Activated CD4-positive, alpha-beta memory T cell treated with anti-CD3 and anti-CD28 coated beads, Interleukin-2, amount 10 ng/mL, durations not matched to agents 7 days and 5 days (primary cell): ENCODE results near the gene METRN. TPM values are rescaled to one million over a fixed set of nuclear protein-coding genes. Genes with fewer than 3 reads are reported as not detected.

Source experiments
- CTCF ChIA-PET: fragments of 350-600 bp; sonication (Branson Sonifier 250); formaldehyde crosslinking; loops from one replicate; lab custom pipeline; 2021; ENCODE audit warnings: antibody characterized with exemption, inconsistent platforms; lab: Charles Lee
- POLR2A ChIA-PET: fragments of 350-600 bp; sonication (Branson Sonifier 250); formaldehyde crosslinking; loops from one replicate; lab custom pipeline; 2021; ENCODE audit warnings: antibody characterized with exemption; lab: Charles Lee
- DNase-seq: peaks from one replicate; pipeline ENCODE4 v3.0.0-alpha.2; 2020
- H3K27ac Mint-ChIP-seq: one replicate; pipeline ENCODE4 v1.8.0; 2021; ENCODE audit warnings: mild to moderate bottlenecking, mixed read lengths
- H3K27me3 Mint-ChIP-seq: one replicate; pipeline ENCODE4 v1.8.0; 2021; ENCODE audit warnings: mixed read lengths
- H3K36me3 Mint-ChIP-seq: one replicate; pipeline ENCODE4 v1.8.0; 2021; ENCODE audit warnings: low read depth, mixed read lengths
- H3K4me1 Mint-ChIP-seq: one replicate; pipeline ENCODE4 v1.8.0; 2021; ENCODE audit warnings: mixed read lengths
- H3K4me3 Mint-ChIP-seq: one replicate; pipeline ENCODE4 v1.8.0; 2021; ENCODE audit warnings: mild to moderate bottlenecking, mixed read lengths
- H3K9me3 Mint-ChIP-seq: one replicate; pipeline ENCODE4 v1.8.0; 2021; ENCODE audit warnings: mixed read lengths
- total RNA-seq, 2 experiments: library from RNA; stranded (reverse); gene quantifications; one replicate each; pipeline ENCODE4 v1.2.3, GENCODE V29; 2021

The METRN gene
- total RNA-seq, 2 experiments from 2014 or later = 4.4 to 6.2 TPM

DNA sequence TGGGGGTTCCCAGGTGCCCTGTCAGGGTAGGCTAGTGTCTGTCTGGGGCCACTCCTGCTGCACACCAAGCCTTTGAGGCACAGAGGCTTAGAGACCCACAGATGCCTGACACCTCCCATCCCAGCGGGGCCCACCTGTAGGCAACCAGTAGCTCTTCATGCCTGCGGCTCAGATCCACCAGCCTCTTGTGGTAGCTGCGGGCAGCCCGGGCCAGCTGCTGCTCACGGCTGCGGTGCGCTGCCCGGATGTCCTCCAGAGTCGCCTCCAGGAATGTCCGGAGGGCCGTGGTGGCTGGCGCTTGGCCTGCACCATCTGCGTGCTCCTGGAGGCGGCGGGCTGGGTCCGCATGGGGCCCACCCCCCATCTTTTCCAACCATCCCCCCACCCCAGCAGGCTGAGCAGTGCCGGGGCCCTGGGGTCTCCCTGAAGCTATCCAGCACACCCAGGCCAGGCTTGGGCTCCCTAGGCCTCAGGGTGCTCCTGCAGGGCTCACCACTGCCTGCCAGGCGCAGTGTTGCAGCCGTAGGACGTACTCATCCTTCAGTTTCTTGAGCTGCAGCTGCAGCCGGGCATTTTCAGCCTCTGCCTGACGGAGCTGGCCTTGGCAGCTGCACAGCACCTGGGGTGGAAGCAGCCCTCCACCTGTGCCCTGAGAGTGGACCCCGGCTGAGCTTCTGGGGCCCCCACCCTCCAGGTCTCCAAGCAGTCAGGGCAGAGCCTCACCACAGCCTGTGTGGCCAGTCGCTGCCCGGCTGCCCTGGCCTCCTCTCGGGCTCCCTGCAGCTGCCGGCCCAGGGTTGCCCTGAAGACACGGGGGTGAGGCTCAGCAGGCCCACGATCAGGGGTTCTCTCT lies 9.5 kb downstream of the METRN start:
- no peak overlapping the region for H3K4me3 Mint-ChIP-seq
- H3K9me3 Mint-ChIP-seq = no peaks in the 10 kb centered on the region
- CTCF ChIA-PET = interaction anchor here (2.2 kb wide), 1 partner anchor 12 kb away, joined by 8 read pairs; no protein-coding TSS in a partner anchor
- POLR2A ChIA-PET = interaction anchor here (1.5 to 3.4 kb wide), 4 partner anchors 9 to 16 kb away, joined by 5 to 15 read pairs (median 8); partner anchors contain the start of genes CIAO3 and METRN
- no peaks in the 10 kb centered on the region for H3K27me3 Mint-ChIP-seq
- no peaks in the 10 kb centered on the region for H3K36me3 Mint-ChIP-seq
- peaks cover 14% of the 10 kb centered on the region for H3K4me1 Mint-ChIP-seq
- no peak for DNase-seq
- no peak overlapping the region for H3K27ac Mint-ChIP-seq

GRCh38 chr16:725041-725376 lies 10.1 kb downstream of the METRN start:
- ChIA-PET CTCF (interaction anchor here (1.8 to 2.2 kb wide), 2 partner anchors 11 to 12 kb away, joined by 8 to 12 read pairs; no protein-coding TSS in a partner anchor), POLR2A (interaction anchor here (1.3 to 2.3 kb wide), 4 partner anchors 9 to 35 kb away, joined by 3 to 15 read pairs (median 5); partner anchors contain the start of genes CIAO3 and METRN)
- H3K4me1 Mint-ChIP-seq = peaks cover 10% of the 10 kb centered on the region

DNA sequence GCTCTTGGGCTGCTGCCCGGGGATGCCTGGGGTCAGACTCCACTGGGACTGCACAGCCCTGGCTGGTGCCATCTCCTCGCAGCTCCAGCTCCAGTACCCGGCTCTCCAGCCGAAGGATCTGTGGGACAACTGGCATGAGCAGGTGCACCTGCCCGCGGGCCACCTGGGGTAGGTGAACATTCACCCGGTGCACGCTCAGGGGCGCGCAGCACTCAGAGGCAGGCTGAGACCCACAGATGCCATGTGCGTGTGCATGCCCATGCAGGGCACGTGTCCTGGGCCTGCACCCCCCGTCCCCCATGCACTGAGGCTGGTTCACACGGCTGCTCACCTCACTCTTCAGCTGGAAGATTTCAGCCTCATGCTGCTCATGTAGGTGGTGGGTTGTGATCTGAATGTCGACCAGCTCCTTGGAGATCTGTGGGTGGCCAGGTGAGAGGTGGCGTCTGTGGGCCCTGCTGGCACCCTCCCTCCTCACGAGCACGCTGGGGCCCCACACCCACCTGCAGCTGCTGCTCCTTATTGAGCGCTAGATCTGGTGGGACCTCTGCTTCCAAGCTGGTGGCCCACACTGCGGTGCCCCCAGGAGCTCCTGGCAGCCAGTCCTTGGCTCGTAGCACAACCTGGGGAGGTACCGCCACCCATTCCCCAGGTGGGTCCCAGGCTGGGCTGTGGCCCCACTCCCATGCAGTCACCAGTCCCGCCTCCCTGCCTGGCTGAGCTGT lies 10.7 kb downstream of the METRN start:
- DNase-seq = no peak
- CTCF ChIA-PET = interaction anchor here (1.8 to 2.2 kb wide), 2 partner anchors 10 to 13 kb away, joined by 8 to 12 read pairs; no protein-coding TSS in a partner anchor
- Mint-ChIP-seq H3K9me3 (no peaks in the 10 kb centered on the region), H3K4me3 (no peak overlapping the region), H3K4me1 (peaks cover 4% of the 10 kb centered on the region), H3K27ac (no peak overlapping the region), H3K36me3 (no peaks in the 10 kb centered on the region), H3K27me3 (no peaks in the 10 kb centered on the region)
- POLR2A ChIA-PET = interaction anchor here (0.7 to 2.3 kb wide), 4 partner anchors 10 to 36 kb away, joined by 3 to 15 read pairs (median 4); partner anchors contain the start of genes CIAO3 and METRN

More at GRCh38 chr16:725041-725376, 10.1 kb downstream of the METRN start:
- DNase-seq = no peak
- no peaks in the 10 kb centered on the region for H3K36me3 Mint-ChIP-seq
- no peak overlapping the region for H3K4me3 Mint-ChIP-seq
- H3K9me3 Mint-ChIP-seq = no peaks in the 10 kb centered on the region
- H3K27ac Mint-ChIP-seq = no peak overlapping the region
- H3K27me3 Mint-ChIP-seq = no peaks in the 10 kb centered on the region

GRCh38 chr16:726188-726437 lies 11.2 kb downstream of the METRN start:
- no peaks in the 10 kb centered on the region for H3K9me3 Mint-ChIP-seq
- no peaks in the 10 kb centered on the region for H3K36me3 Mint-ChIP-seq
- H3K4me3 Mint-ChIP-seq = no peak overlapping the region
- ChIA-PET POLR2A (interaction anchor here (0.7 to 2.3 kb wide), 3 partner anchors 10 to 37 kb away, joined by 3 to 15 read pairs (median 3); partner anchors contain the start of gene METRN), CTCF (interaction anchor here (1.8 to 2.2 kb wide), 2 partner anchors 10 to 13 kb away, joined by 8 to 12 read pairs; no protein-coding TSS in a partner anchor)
- H3K4me1 Mint-ChIP-seq = peaks cover 3% of the 10 kb centered on the region
- no peaks in the 10 kb centered on the region for H3K27me3 Mint-ChIP-seq
- no peak overlapping the region for H3K27ac Mint-ChIP-seq
- no peak for DNase-seq

GRCh38 chr16:726438-727290 lies 11.7 kb downstream of the METRN start, which contains the start of the genes CCDC78 and HAGHL:
TSS of gene CCDC78 (minus strand) at chr16:726443. CDS start at chr16:726367, 76 bp downstream.
TSS of gene HAGHL (plus strand) at chr16:727106. CDS start at chr16:727510, 404 bp downstream.
- peak; percentile 65 for DNase-seq

GRCh38 chr16:727291-727977 lies 12.5 kb downstream of the METRN start:
- POLR2A ChIA-PET = interaction anchor here (1.1 to 2.5 kb wide), 5 partner anchors 9 to 37 kb away, joined by 3 to 7 read pairs (median 7); partner anchors contain the start of genes CIAO3 and WDR24
- Mint-ChIP-seq H3K4me3 (peak overlapping the region; percentile 46), H3K4me1 (peaks cover 3% of the 10 kb centered on the region), H3K9me3 (no peaks in the 10 kb centered on the region), H3K27me3 (no peaks in the 10 kb centered on the region), H3K27ac (no peak overlapping the region), H3K36me3 (no peaks in the 10 kb centered on the region)
- peak; percentile 46 for DNase-seq
- CTCF ChIA-PET = interaction anchor here (1.3 to 1.9 kb wide), 4 partner anchors 14 to 24 kb away, joined by 3 to 9 read pairs (median 4); partner anchors contain the start of gene CIAO3

More at GRCh38 chr16:726438-727290, 11.7 kb downstream of the METRN start, which contains the start of the genes CCDC78 and HAGHL:
- ChIA-PET POLR2A (interaction anchor here (0.7 to 2.5 kb wide), 5 partner anchors 10 to 36 kb away, joined by 3 to 15 read pairs (median 7); partner anchors contain the start of genes CIAO3 and METRN), CTCF (interaction anchor here (1.5 to 1.8 kb wide), 3 partner anchors 14 to 24 kb away, joined by 3 to 12 read pairs (median 4); no protein-coding TSS in a partner anchor)
- Mint-ChIP-seq H3K4me3 (peak within 1 kb of the TSS; percentile 56), H3K4me1 (peaks cover 3% of the 10 kb centered on the region), H3K27ac (no peak within 1 kb of the TSS), H3K36me3 (no peaks in the 10 kb centered on the region), H3K27me3 (no peaks in the 10 kb centered on the region), H3K9me3 (no peaks in the 10 kb centered on the region)

DNA sequence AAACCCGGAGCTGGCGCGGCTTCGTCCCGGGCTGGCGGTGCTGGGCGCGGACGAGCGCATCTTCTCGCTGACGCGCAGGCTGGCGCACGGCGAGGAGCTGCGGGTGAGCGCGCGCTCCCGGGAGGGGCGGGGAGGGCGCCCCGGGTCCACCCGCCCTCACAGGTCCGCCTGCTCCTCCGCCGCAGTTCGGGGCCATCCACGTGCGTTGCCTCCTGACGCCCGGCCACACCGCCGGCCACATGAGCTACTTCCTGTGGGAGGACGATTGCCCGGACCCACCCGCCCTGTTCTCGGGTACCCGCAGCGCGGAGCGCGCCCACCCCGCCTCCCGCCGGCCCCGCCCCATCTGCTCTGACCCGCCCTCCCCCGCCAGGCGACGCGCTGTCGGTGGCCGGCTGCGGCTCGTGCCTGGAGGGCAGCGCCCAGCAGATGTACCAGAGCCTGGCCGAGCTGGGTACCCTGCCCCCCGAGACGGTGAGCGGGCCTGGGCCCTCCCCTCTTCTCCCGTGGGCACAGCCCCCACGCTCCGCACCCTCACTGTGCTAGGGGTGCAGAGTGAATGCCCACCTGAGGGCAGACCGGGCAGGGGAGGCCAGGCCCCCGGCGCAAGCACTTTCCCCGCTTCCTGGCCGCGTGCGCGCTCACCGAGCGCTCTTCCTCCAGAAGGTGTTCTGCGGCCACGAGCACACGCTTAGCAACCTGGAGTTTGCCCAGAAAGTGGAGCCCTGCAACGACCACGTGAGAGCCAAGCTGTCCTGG lies 13.4 kb downstream of the METRN start:
- Mint-ChIP-seq H3K27ac (no peak overlapping the region), H3K27me3 (no peaks in the 10 kb centered on the region), H3K4me3 (no peak overlapping the region), H3K4me1 (peaks cover 3% of the 10 kb centered on the region), H3K9me3 (no peaks in the 10 kb centered on the region), H3K36me3 (peaks cover 4% of the 10 kb centered on the region)
- peak; percentile 64 for DNase-seq
- ChIA-PET CTCF (interaction anchor here (1.3 to 1.9 kb wide), 3 partner anchors 13 to 18 kb away, joined by 4 to 9 read pairs (median 4); partner anchors contain the start of gene CIAO3), POLR2A (interaction anchor here (0.7 to 2.5 kb wide), 6 partner anchors 8 to 60 kb away, joined by 4 to 7 read pairs (median 6); partner anchors contain the start of genes CHTF18, CIAO3, RPUSD1 and WDR24)

DNA sequence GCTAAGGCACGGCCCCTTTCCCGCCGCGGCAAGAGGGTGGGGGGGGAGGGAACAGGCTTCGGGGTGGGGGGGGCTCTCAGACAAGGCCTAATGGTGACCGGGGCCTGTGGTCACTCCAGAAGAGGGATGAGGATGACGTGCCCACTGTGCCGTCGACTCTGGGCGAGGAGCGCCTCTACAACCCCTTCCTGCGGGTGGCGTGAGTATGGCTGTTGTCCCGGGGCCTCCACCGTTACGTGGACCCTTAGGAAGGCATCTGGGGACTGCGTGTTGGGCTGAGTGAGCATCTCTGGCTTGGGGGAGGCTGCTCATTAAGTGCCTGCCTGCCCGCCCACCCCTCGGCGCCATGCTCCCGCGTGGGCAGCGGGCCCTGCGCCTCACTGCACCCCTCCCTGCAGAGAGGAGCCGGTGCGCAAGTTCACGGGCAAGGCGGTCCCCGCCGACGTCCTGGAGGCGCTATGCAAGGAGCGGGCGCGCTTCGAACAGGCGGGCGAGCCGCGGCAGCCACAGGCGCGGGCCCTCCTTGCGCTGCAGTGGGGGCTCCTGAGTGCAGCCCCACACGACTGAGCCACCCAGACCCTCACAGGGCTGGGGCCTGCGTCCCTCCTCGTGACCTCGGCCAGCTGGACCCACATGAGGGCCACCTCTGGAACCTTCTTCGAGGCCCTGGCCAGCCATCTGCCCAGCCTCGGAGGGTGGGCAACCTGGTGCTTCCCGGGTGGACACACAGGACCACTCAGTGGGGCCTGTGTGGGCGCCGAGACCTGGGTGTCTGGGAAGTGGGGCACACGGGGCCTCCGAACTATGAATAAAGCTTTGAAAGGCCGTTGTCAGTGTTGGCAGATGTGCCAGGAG lies 14.2 kb downstream of the METRN start:
- ChIA-PET CTCF (interaction anchor here (1.9 kb wide), 1 partner anchor 12 kb away, joined by 9 read pairs; the partner anchor contains the start of gene CIAO3), POLR2A (interaction anchor here (0.7 to 2.5 kb wide), 4 partner anchors 13 to 59 kb away, joined by 4 to 7 read pairs (median 6); partner anchors contain the start of genes CHTF18, RPUSD1 and WDR24)
- H3K27ac Mint-ChIP-seq = no peak overlapping the region
- H3K27me3 Mint-ChIP-seq = no peaks in the 10 kb centered on the region
- no peak for DNase-seq
- peaks cover 4% of the 10 kb centered on the region for H3K36me3 Mint-ChIP-seq
- peaks cover 3% of the 10 kb centered on the region for H3K4me1 Mint-ChIP-seq
- no peaks in the 10 kb centered on the region for H3K9me3 Mint-ChIP-seq
- H3K4me3 Mint-ChIP-seq = no peak overlapping the region

DNA sequence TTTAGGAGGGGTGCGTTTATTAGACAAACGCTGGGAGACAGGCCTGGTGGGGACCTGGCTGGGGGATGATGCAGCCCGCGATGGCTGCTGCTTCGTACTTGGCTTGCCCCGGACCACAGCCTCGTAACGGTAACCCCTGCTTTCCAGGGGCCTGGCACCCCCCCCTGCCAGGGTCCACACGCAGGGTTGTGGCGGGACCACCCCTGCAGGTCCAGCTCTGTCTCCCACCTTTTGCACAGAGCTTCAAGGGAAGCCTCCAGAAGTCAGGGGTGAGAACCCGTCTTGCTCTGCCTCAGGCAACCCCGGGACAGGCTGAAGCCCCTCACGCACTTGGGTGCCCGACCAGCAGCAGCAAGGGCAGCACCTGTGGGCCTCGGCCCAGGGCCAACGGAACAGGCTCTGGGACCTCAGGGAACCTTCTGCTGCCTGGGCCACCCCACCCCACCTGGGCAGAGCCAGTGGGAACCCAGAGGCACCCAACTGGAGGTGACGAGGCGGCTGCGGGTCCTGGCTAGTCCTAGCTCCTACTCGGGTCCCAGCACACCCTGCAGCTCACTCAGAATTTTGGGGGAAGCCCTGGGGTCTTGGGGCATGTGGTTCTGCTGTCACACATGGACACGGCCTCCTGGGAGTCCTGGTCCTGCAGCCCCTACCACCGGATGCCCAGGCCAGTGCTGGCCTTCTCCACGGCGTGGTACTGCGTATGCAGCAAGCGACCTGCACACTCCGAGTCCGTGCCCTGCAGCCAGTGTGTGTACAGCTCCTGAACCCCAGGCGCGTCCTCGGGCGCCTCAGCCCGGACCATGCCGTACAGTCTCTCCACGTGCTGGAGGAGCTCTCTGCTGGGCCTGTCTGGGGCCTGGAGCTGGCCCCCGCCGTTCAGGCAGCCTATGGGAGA lies 15.1 kb downstream of the METRN start:
- H3K27ac Mint-ChIP-seq = no peak overlapping the region
- no peaks in the 10 kb centered on the region for H3K9me3 Mint-ChIP-seq
- no peak overlapping the region for H3K4me3 Mint-ChIP-seq
- peaks cover 9% of the 10 kb centered on the region for H3K36me3 Mint-ChIP-seq
- no peak for DNase-seq
- H3K4me1 Mint-ChIP-seq = peaks cover 3% of the 10 kb centered on the region
- CTCF ChIA-PET = no interaction called here
- POLR2A ChIA-PET = interaction anchor here (0.7 to 1.3 kb wide), 5 partner anchors 10 to 58 kb away, joined by 3 to 4 read pairs (median 4); partner anchors contain the start of genes CHTF18, CIAO3 and RPUSD1
- no peaks in the 10 kb centered on the region for H3K27me3 Mint-ChIP-seq
